Psoas muscle (tissue), 8 donors: ENCODE results near the gene SGCD. TPM values are rescaled to one million over a fixed set of nuclear protein-coding genes. Genes with fewer than 3 reads are reported as not detected.

ENCODE experiments used
- ATAC-seq, 4 donors: fragments of 200-7000 bp; cut with Tn5 transposase; one replicate each; pipeline ENCODE4 v1.9.1; 2020; ENCODE audit warnings: moderate library complexity in 3 of 4, mild to moderate bottlenecking in 2 of 4
- DNase-seq, 2 donors: peaks; one replicate each; pipeline ENCODE4 v3.0.0-alpha.2; 2020
- H3K27ac ChIP-seq: fragments of 200-600 bp; one replicate; pipeline ENCODE4 v1.8.0; 2022
- H3K27me3 ChIP-seq, 3 donors: fragments of 200-600 bp in 1 of 3; one replicate each; pipeline versions ENCODE4 v1.6.1 to v1.8.0; 2013 to 2022; ENCODE audit warnings: low read length in 2 of 3, mild to moderate bottlenecking in 2 of 3, moderate library complexity in 1 of 3; ENCODE audit not compliant: insufficient read depth in 3 of 3
- H3K36me3 ChIP-seq, 2 donors: fragments of 200-600 bp in 1 of 2; one replicate each; pipeline versions ENCODE4 v1.6.1 to v1.8.0; 2013 to 2022; ENCODE audit warnings: low read depth in 1 of 2, mild to moderate bottlenecking in 1 of 2, moderate library complexity in 1 of 2; ENCODE audit not compliant: insufficient read depth in 1 of 2
- H3K4me1 ChIP-seq: fragments of 200-600 bp; one replicate; pipeline ENCODE4 v1.8.0; 2022
- H3K4me3 ChIP-seq: fragments of 200-600 bp; one replicate; pipeline ENCODE4 v1.8.0; 2022; ENCODE audit warnings: mild to moderate bottlenecking
- H3K9me3 ChIP-seq: fragments of 200-600 bp; one replicate; pipeline ENCODE4 v1.8.0; 2022
- CTCF ChIP-seq: fragments of 200-600 bp; IDR thresholded peaks from one replicate; pipeline ENCODE4 v1.8.0; 2022; ENCODE audit warnings: antibody characterized with exemption
- WGBS, 3 donors: extraction: QIAGEN DNeasy Blood & Tissue Kit; methylation state at CpG; one replicate each; pipeline versions ENCODE4 v1.1.6 to v1.1.7; 2013; 5-methylcytosine and 5-hydroxymethylcytosine counted together
- intact Hi-C, 2 donors: fragments of 100-400 bp; cut with DNase I; formaldehyde crosslinking; loops; one replicate each; pipeline versions ENCODE4 v1.11.0 to v1.14.2; 2022
- polyA plus RNA-seq, 3 donors: library from polyadenylated mRNA; stranded (reverse); fragments of 200-250 nt; gene quantifications; one replicate each; pipeline ENCODE4 v1.2.3, GENCODE V29; 2013
- total RNA-seq, 4 donors: library from RNA; stranded (reverse); fragmentation: NEBNext Ultra II Directional in 2 of 4; extraction: Animal tissue kit (Norgen Biotek cat#: 25700) in 2 of 4; gene quantifications; one replicate each; pipeline versions ENCODE4 v1.2.1 to v1.2.4, GENCODE V29; 2021 to 2023
- donor health status: healthy with polysubstance abuse.
- donor health status: DM: no; HTN: no; CAD: no; lungs with moderate emphysema.
- donor health status: Bipolar disorder and iron deficiency.
- donor health status: healthy.
- donor health status: DM: yes; HTN: yes; CAD: no.
- donor health status: DM: no; HTN: no; CAD: no.
- donor health status: DM: no; HTN: no; CAD: no.
- donor health status: DM: yes; HTN: yes; CAD: no.

Gene SGCD
- total and polyA plus RNA-seq, 7 donors = 13.2 to 51.5 (median 33.2) TPM

GRCh38 chr5:156741516-156741915 is 414.6 kb downstream of the SGCD start:
- no peaks in the 10 kb centered on the region for H3K9me3 ChIP-seq
- peak in 2 of 4 donors; percentile 37 to 65 for ATAC-seq
- WGBS, 3 donors = 60 to 74% (median 72%) methylated on average over 5 of the region's 5 CpGs
- no peak overlapping the region for H3K4me3 ChIP-seq
- no peak overlapping the region for H3K27ac ChIP-seq
- intact Hi-C loops = no loop called here
- H3K27me3 ChIP-seq = no peaks in the 10 kb centered on the region
- DNase-seq = no peak
- H3K36me3 ChIP-seq = no peaks in the 10 kb centered on the region
- TF ChIP-seq CTCF = no peak
- H3K4me1 ChIP-seq = no peaks in the 10 kb centered on the region

DNA sequence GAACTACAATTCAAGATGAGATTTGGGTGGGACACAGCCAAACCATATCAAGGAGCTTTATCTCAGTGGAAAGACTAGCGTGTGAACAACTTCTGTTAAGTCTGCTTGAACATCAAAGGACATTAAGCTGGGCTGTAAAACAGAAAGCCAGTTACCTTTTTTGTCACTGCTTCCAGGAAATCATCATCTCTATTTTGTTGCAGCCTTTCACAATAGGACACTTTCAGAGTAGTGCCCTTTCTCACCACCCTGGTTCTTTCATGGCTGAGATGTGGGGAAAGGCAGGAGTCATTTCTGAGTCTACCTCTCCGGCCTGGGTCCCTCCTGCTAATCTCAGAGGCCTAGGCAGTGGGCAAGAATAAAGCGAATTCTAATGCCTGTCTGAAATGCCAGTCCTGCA is 426.9 kb downstream of the SGCD start:
- ATAC-seq (no peak), DNase-seq (no peak)
- WGBS, 3 donors = 87 to 92% (median 88%) methylated on average over 3 of the region's 3 CpGs
- Histone ChIP-seq H3K4me1 (no peaks in the 10 kb centered on the region), H3K36me3 (peaks cover 8 to 18% of the 10 kb centered on the region in 2 donors), H3K27me3 (no peaks in the 10 kb centered on the region), H3K4me3 (no peak overlapping the region), H3K9me3 (no peaks in the 10 kb centered on the region), H3K27ac (no peak overlapping the region)
- no peak for TF ChIP-seq CTCF
- intact Hi-C loops = no loop called here

DNA sequence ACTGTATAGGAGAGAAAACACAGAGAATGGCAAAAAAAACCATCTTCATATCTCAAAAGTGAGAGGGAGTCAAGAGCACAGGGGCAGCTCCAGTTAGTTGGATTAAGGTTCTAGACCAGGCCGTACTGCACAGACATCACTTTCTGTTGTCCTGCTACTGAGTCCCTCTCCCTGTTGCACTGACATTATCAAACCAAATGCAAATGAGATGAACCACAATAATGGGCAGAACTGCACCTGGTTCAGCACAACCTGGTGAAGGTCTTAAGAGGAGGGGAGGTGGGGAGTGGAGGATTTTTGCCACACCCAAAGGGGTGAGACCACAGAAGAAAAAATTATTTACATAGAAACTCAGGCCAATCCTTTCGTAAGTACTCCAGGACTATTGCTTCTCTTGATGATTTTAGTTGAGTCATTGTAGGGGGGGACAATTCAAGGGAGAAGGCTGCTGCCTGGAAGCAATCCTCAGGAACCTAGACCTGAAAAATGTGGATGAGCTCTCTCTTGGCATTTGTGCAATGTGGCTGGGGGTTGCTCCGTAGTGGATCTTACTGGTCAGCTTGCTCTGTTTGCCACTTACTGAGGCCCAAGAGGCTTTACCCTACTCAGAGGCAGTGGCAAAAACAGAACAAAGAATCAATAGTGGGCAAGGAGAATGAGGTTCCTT is 428.6 kb downstream of the SGCD start:
- H3K36me3 ChIP-seq = peaks cover 8 to 34% of the 10 kb centered on the region in 2 donors
- no peak for TF ChIP-seq CTCF
- H3K4me1 ChIP-seq = no peaks in the 10 kb centered on the region
- no peaks in the 10 kb centered on the region for H3K27me3 ChIP-seq
- no peaks in the 10 kb centered on the region for H3K9me3 ChIP-seq
- H3K4me3 ChIP-seq = no peak overlapping the region
- 73 to 84% (median 81%) methylated on average over 3 of the region's 3 CpGs for WGBS, 3 donors
- no peak overlapping the region for H3K27ac ChIP-seq
- DNase-seq = no peak
- intact Hi-C loops = no loop called here
- ATAC-seq = no peak

- Histone ChIP-seq H3K36me3 (peaks cover 8 to 34% of the 10 kb centered on the region in 2 donors), H3K27ac (no peak overlapping the region), H3K4me3 (no peak overlapping the region), H3K27me3 (no peaks in the 10 kb centered on the region), H3K9me3 (no peaks in the 10 kb centered on the region), H3K4me1 (no peaks in the 10 kb centered on the region)
- ATAC-seq = no peak
- intact Hi-C loops = no loop called here
- TF ChIP-seq CTCF = no peak
- no peak for DNase-seq
- 55 to 82% (median 62%) methylated on average over 2 of the region's 2 CpGs for WGBS, 3 donors
Observed at GRCh38 chr5:156758011-156758791, 431.2 kb downstream of the SGCD start.
